ENCODE data around the gene ADAM12. TPM values are rescaled to one million over a fixed set of nuclear protein-coding genes. Genes with fewer than 3 reads are reported as not detected.

The ADAM12 gene
- total and polyA plus RNA-seq, 2 of the 13 experiments (the other 11 are each of a cell fraction or from before 2014, with no cell fraction given): not detected

GRCh38 chr10:126314863-126315493 is 73.3 kb downstream of the ADAM12 start:
- Histone ChIP-seq H3K9ac (ENCODE audit: insufficient read depth, low read depth, low read length) (no peak overlapping the region), H2AFZ (ENCODE audit: low read length) (no peak overlapping the region), H3K4me2 (ENCODE audit: low read depth, low read length) (no peak overlapping the region), H3K4me3 (replicated peaks in 1 of 3; ENCODE audit: insufficient read depth in 1 of 3, low read depth in 2 of 3, low read length in 3 of 3) (no peak overlapping the region), H3K9me3 (ENCODE audit: low read length) (no peaks in the 10 kb centered on the region), H3K27me3 (ENCODE audit: control insufficient read depth in 1 of 2, insufficient read depth in 2 of 2, low read length in 2 of 2) (peaks cover 1 to 14% of the 10 kb centered on the region in 2 experiments; a peak in 2 of 5 replicates), H3K36me3 (replicated peaks in 1 of 2; ENCODE audit: control insufficient read depth in 1 of 2, insufficient read depth in 2 of 2, low read length in 2 of 2) (no peaks in the 10 kb centered on the region), H3K27ac (ENCODE audit: extremely low read length, insufficient read depth, low read length) (no peak overlapping the region), H4K20me1 (ENCODE audit: insufficient read depth, low read length) (no peaks in the 10 kb centered on the region), H3K4me1 (ENCODE audit: insufficient read depth, low read length) (0 out of 2 replicates have a peak, but pooled peaks cover under 1% of the 10 kb centered on the region), H3K79me2 (ENCODE audit: insufficient read depth, low read length) (no peaks in the 10 kb centered on the region)
- DNase-seq (ENCODE audit: low spot score) (no peak), FAIRE-seq (no peak), ATAC-seq (no peak)
- intact Hi-C loops (cut with micrococcal nuclease; ENCODE audit: unreplicated experiment) (no loop called here), in situ Hi-C loops (cut with HindIII; ENCODE audit: extremely low pct_ligation_motif_present, low pct_unique_long_range_greater_than_20kb) (no loop called here)
- no TSS peak for BruUV-seq (replicated peaks)
- 11% methylated on average over 13 of the region's 14 CpGs for WGBS (ENCODE audit: low lambda C conversion rate)
- TF ChIP-seq NFATC3 (CRISPR knock-in tag; IDR thresholded peaks at IDR 0.05) (no peak), ZBTB14 (CRISPR knock-in tag; IDR thresholded peaks at IDR 0.05) (no peak), ZNF850 (CRISPR knock-in tag; conservative IDR thresholded peaks at IDR 0.05) (no peak), DR1 (CRISPR knock-in tag; IDR thresholded peaks at IDR 0.05) (no peak), ZSCAN9 (CRISPR knock-in tag; IDR thresholded peaks at IDR 0.05; ENCODE audit: borderline replicate concordance) (no peak), STAT5B (CRISPR knock-in tag; IDR thresholded peaks at IDR 0.05) (no peak), ZBTB42 (CRISPR knock-in tag; IDR thresholded peaks at IDR 0.05) (no peak), CHCHD3 (CRISPR knock-in tag; IDR thresholded peaks at IDR 0.05) (no peak), ZNF652 (CRISPR knock-in tag; IDR thresholded peaks at IDR 0.05; ENCODE audit: borderline replicate concordance, low read depth) (no peak), PAXIP1 (CRISPR knock-in tag; conservative IDR thresholded peaks at IDR 0.05) (no peak), ZNF775 (CRISPR knock-in tag; IDR thresholded peaks at IDR 0.05; ENCODE audit: borderline replicate concordance) (no peak), POLR2G (IDR thresholded peaks at IDR 0.05; ENCODE audit: low read depth, low read length) (no peak), MED13 (CRISPR knock-in tag; IDR thresholded peaks at IDR 0.05) (no peak), ZNF773 (CRISPR knock-in tag; IDR thresholded peaks at IDR 0.05; ENCODE audit: borderline replicate concordance) (no peak), MLXIP (CRISPR knock-in tag; IDR thresholded peaks at IDR 0.05; ENCODE audit: borderline replicate concordance) (no peak), KDM4B (CRISPR knock-in tag; IDR thresholded peaks at IDR 0.05) (no peak), FOSL2 (CRISPR knock-in tag; IDR thresholded peaks at IDR 0.05) (no peak)
- ChIA-PET CTCF (ENCODE audit: low intra/inter-chr PET ratio, low total read pairs) (no interaction called here), POLR2A (no interaction called here)
